SK-N-SH treated with all-trans-retinoic acid at 6 μM for 48 hours (cell line): Measurements from ENCODE around the gene ALDH1A2.

Experiments
- ATAC-seq: fragments of 200-7000 bp; cut with Tn5 transposase; 3 replicates; pipeline ENCODE4 v1.9.1; 2020; ENCODE audit warnings: mild to moderate bottlenecking, moderate library complexity
- ARNTL ChIP-seq: fragments of 450-650 bp; formaldehyde crosslinking; IDR thresholded peaks from 2 replicates; pipeline ENCODE4 v1.5.0; 2020; ENCODE audit warnings: low read depth, mild to moderate bottlenecking, moderate library complexity, borderline replicate concordance
- BACH2 ChIP-seq: fragments of 250-450 bp; sonication (Bioruptor Pico); IDR thresholded peaks from 2 replicates; pipeline ENCODE4 v1.9.0; 2021; ENCODE audit warnings: mild to moderate bottlenecking, borderline replicate concordance
- CREB5 ChIP-seq: fragments of 250-450 bp; sonication (Bioruptor Pico); IDR thresholded peaks from 2 replicates; pipeline ENCODE4 v1.5.1; 2020; ENCODE audit warnings: low read depth, mild to moderate bottlenecking, moderate library complexity
- CSDC2 ChIP-seq: fragments of 250-450 bp; sonication (Bioruptor Pico); IDR thresholded peaks from 2 replicates; pipeline ENCODE4 v1.5.0; 2020; ENCODE audit warnings: mild to moderate bottlenecking, moderate library complexity
- ESRRG ChIP-seq: fragments of 250-450 bp; sonication (Bioruptor Pico); IDR thresholded peaks from 2 replicates; pipeline ENCODE4 v1.6.1; 2021; ENCODE audit warnings: mild to moderate bottlenecking
- ISL1 ChIP-seq: fragments of 250-450 bp; sonication (Bioruptor Pico); IDR thresholded peaks from 2 replicates; pipeline ENCODE4 v2.1.2; 2022; ENCODE audit warnings: mild to moderate bottlenecking, moderate library complexity
- OSR1 ChIP-seq: fragments of 250-450 bp; sonication (Bioruptor Pico); IDR thresholded peaks from 2 replicates; pipeline ENCODE4 v1.8.0; 2022; ENCODE audit warnings: moderate library complexity, mild to moderate bottlenecking, inconsistent platforms
- PATZ1 ChIP-seq: fragments of 250-450 bp; sonication (Bioruptor Pico); IDR thresholded peaks from 2 replicates; pipeline ENCODE4 v1.8.0; 2020; ENCODE audit warnings: mild to moderate bottlenecking, moderate library complexity, borderline replicate concordance
- POU6F1 ChIP-seq: fragments of 250-450 bp; sonication (Bioruptor Pico); IDR thresholded peaks from 2 replicates; pipeline ENCODE4 v1.8.0; 2021; ENCODE audit warnings: low read depth, mild to moderate bottlenecking, moderate library complexity, borderline replicate concordance
- PPARA ChIP-seq: fragments of 250-450 bp; sonication (Bioruptor Pico); IDR thresholded peaks from 2 replicates; pipeline ENCODE4 v1.5.0; 2020; ENCODE audit warnings: mild to moderate bottlenecking, borderline replicate concordance
- RARB ChIP-seq: fragments of 250-450 bp; sonication (Bioruptor Pico); IDR thresholded peaks from 2 replicates; pipeline ENCODE4 v1.8.0; 2021; ENCODE audit warnings: mild to moderate bottlenecking, moderate library complexity
- SNAI2 ChIP-seq: fragments of 250-450 bp; sonication (Bioruptor Pico); IDR thresholded peaks from 2 replicates; pipeline ENCODE4 v1.5.0; 2020; ENCODE audit warnings: mild to moderate bottlenecking, moderate library complexity
- TCF4 ChIP-seq: fragments of 250-450 bp; sonication (Bioruptor Pico); IDR thresholded peaks from 2 replicates; pipeline ENCODE4 v1.8.0; 2021; ENCODE audit warnings: mild to moderate bottlenecking, moderate library complexity, borderline replicate concordance
- TSHZ2 ChIP-seq: fragments of 250-450 bp; sonication (Bioruptor Pico); IDR thresholded peaks from 2 replicates; pipeline ENCODE4 v1.5.0; 2020; ENCODE audit warnings: mild to moderate bottlenecking, moderate library complexity
- ZC3H10 ChIP-seq: fragments of 250-450 bp; sonication (Bioruptor Pico); IDR thresholded peaks from 2 replicates; pipeline ENCODE4 v1.5.1; 2021; ENCODE audit warnings: mild to moderate bottlenecking, moderate library complexity
- ZFP3 ChIP-seq: fragments of 250-450 bp; sonication (Bioruptor Pico); IDR thresholded peaks from 2 replicates; pipeline ENCODE4 v1.5.0; 2020; ENCODE audit warnings: mild to moderate bottlenecking, moderate library complexity
- ZFP30 ChIP-seq: fragments of 450-650 bp; formaldehyde crosslinking; IDR thresholded peaks from 2 replicates; pipeline ENCODE4 v1.5.0; 2022; ENCODE audit warnings: mild to moderate bottlenecking, moderate library complexity
- ZNF565 ChIP-seq: fragments of 450-650 bp; formaldehyde crosslinking; conservative IDR thresholded peaks from 2 replicates; pipeline ENCODE4 v1.5.0; 2020; ENCODE audit warnings: low read depth, mild to moderate bottlenecking, moderate library complexity
- ZNF70 ChIP-seq: fragments of 450-650 bp; formaldehyde crosslinking; IDR thresholded peaks from 2 replicates; pipeline ENCODE4 v1.5.0; 2020; ENCODE audit warnings: mild to moderate bottlenecking, moderate library complexity
- ZNF8 ChIP-seq: fragments of 450-650 bp; formaldehyde crosslinking; IDR thresholded peaks from 2 replicates; pipeline ENCODE4 v1.5.0; 2020; ENCODE audit warnings: mild to moderate bottlenecking, moderate library complexity
- TF ChIP-seq, protein P1 (sequence below): fragments of 250-450 bp; sonication (Bioruptor Pico); IDR thresholded peaks from 2 replicates; pipeline ENCODE4 v1.5.1; 2021; ENCODE audit warnings: mild to moderate bottlenecking, moderate library complexity

Gene ALDH1A2

GRCh38 chr15:57993409-57994145 lies 71.9 kb downstream of the ALDH1A2 start:
- ATAC-seq = no peak
- no peak for TF ChIP-seq SNAI2
- no peak for TF ChIP-seq TCF4 (CRISPR knock-in tag)
- no peak for TF ChIP-seq BACH2 (CRISPR knock-in tag)
- no peak for TF ChIP-seq PATZ1 (CRISPR knock-in tag)
- TF ChIP-seq PPARA (CRISPR knock-in tag) = no peak
- no peak for TF ChIP-seq ZNF8
- TF ChIP-seq RARB (CRISPR knock-in tag) = no peak
- no peak for TF ChIP-seq ESRRG (CRISPR knock-in tag)
- TF ChIP-seq ARNTL (CRISPR knock-in tag) = no peak
- TF ChIP-seq OSR1 (CRISPR knock-in tag) = no peak
- TF ChIP-seq ZC3H10 = no peak
- no peak for TF ChIP-seq CREB5 (CRISPR knock-in tag)
- TF ChIP-seq ZFP3 (CRISPR knock-in tag) = no peak

- no peak for TF ChIP-seq SNAI2
- TF ChIP-seq ISL1 (CRISPR knock-in tag) = no peak
- no peak for TF ChIP-seq ZFP30 (CRISPR knock-in tag)
- ATAC-seq = no peak
These were observed 72.7 kb downstream of the ALDH1A2 start for GRCh38 chr15:57992761-57993355.

GRCh38 chr15:57973534-57973933 lies 92.0 kb downstream of the ALDH1A2 start:
- no peak for ATAC-seq
- TF ChIP-seq TCF4 (CRISPR knock-in tag) = no peak
- TF ChIP-seq ISL1 (CRISPR knock-in tag) = no peak
- no peak for TF ChIP-seq TSHZ2
- TF ChIP-seq ZNF565 (CRISPR knock-in tag) = no peak
- no peak for TF ChIP-seq CREB5 (CRISPR knock-in tag)
- TF ChIP-seq, protein P1, sequence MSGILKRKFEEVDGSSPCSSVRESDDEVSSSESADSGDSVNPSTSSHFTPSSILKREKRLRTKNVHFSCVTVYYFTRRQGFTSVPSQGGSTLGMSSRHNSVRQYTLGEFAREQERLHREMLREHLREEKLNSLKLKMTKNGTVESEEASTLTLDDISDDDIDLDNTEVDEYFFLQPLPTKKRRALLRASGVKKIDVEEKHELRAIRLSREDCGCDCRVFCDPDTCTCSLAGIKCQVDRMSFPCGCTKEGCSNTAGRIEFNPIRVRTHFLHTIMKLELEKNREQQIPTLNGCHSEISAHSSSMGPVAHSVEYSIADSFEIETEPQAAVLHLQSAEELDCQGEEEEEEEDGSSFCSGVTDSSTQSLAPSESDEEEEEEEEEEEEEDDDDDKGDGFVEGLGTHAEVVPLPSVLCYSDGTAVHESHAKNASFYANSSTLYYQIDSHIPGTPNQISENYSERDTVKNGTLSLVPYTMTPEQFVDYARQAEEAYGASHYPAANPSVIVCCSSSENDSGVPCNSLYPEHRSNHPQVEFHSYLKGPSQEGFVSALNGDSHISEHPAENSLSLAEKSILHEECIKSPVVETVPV (CRISPR knock-in tag) = no peak
- TF ChIP-seq POU6F1 (CRISPR knock-in tag) = no peak
- no peak for TF ChIP-seq ZNF70 (CRISPR knock-in tag)
- TF ChIP-seq PATZ1 (CRISPR knock-in tag) = no peak
- no peak for TF ChIP-seq ZFP30 (CRISPR knock-in tag)
- TF ChIP-seq CSDC2 (CRISPR knock-in tag) = no peak
- no peak for TF ChIP-seq PPARA (CRISPR knock-in tag)
- TF ChIP-seq OSR1 (CRISPR knock-in tag) = no peak
- no peak for TF ChIP-seq ESRRG (CRISPR knock-in tag)
